ENCODE results near the gene AQP9.
"Not testable (repeated sequence)": the region's sequence is repeated elsewhere in the genome, so short reads cannot be mapped to it uniquely, and the experiment has no call there.

DNA sequence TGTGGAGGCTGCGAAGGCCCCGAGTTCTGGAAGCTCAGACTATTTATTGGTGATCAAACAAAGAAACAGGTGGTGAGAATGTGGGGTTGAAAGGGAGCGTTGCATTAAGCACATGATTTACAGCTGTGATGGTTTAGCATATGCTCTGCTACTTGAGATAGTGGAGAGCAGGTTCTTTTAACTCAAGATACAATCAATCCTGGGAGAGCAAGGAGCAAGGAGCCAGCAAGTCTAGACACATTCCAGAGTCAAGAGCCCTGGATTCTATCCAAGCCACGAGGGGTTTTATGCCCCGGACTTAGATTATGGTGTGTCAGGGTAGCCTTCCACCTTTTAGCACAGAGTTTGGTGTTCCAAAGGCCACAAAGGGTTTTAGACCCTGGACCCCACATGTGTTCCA is 24.8 kb upstream of the AQP9 start:
- not testable (repeated sequence) for TF ChIP-seq CTCF, EP300, POLR2A (IDR thresholded peaks at IDR 0.05)

Data from tibial nerve (tissue), 4 donors.